Liver (tissue), 9 donors: Measurements from ENCODE around the gene C6orf132. TPM values are rescaled to one million over a fixed set of nuclear protein-coding genes. Genes with fewer than 3 reads are reported as not detected.

Source experiments
- DNase-seq: peaks from one replicate; pipeline ENCODE4 v3.0.0-alpha.2; 2017; ENCODE audit warnings: low spot score
- H3K27ac ChIP-seq, 2 donors: one replicate each; pipeline ENCODE4 v1.7.0; 2013; ENCODE audit warnings: inconsistent platforms in 2 of 2, low read length in 2 of 2, control low read depth in 1 of 2, low read depth in 1 of 2, mild to moderate bottlenecking in 1 of 2
- H3K27me3 ChIP-seq, 4 donors: one replicate each; pipeline versions ENCODE4 v1.6.1 to v1.7.0; 2013; ENCODE audit warnings: low read length in 3 of 4, inconsistent platforms in 1 of 4, mild to moderate bottlenecking in 1 of 4, moderate library complexity in 1 of 4; ENCODE audit not compliant: control insufficient read depth in 4 of 4, insufficient read depth in 4 of 4
- H3K36me3 ChIP-seq, 4 donors: one replicate each; pipeline versions ENCODE4 v1.6.1 to v1.7.0; 2013; ENCODE audit warnings: low read length in 3 of 4, mild to moderate bottlenecking in 3 of 4, low read depth in 1 of 4, moderate library complexity in 1 of 4; ENCODE audit not compliant: control insufficient read depth in 4 of 4, insufficient read depth in 3 of 4
- H3K4me1 ChIP-seq, 4 donors: one replicate each; pipeline versions ENCODE4 v1.6.1 to v1.7.0; 2013; ENCODE audit warnings: low read length in 3 of 4, mild to moderate bottlenecking in 3 of 4, moderate library complexity in 1 of 4; ENCODE audit not compliant: control insufficient read depth in 4 of 4, insufficient read depth in 4 of 4
- H3K4me3 ChIP-seq, 3 donors: one replicate each; pipeline versions ENCODE4 v1.6.1 to v1.7.0; 2013; ENCODE audit warnings: low read length in 3 of 3, control low read depth in 1 of 3, low read depth in 1 of 3, mild to moderate bottlenecking in 1 of 3
- H3K9ac ChIP-seq, 2 donors: one replicate each; pipeline ENCODE4 v1.7.0; 2013; ENCODE audit warnings: low read length in 2 of 2, mild to moderate bottlenecking in 2 of 2, moderate library complexity in 2 of 2, control low read depth in 1 of 2, low read depth in 1 of 2
- H3K9me3 ChIP-seq, 4 donors: one replicate each; pipeline versions ENCODE4 v1.6.1 to v1.7.0; 2013; ENCODE audit warnings: low read length in 3 of 4; ENCODE audit not compliant: control insufficient read depth in 4 of 4
- ATF3 ChIP-seq: IDR thresholded peaks from 2 replicates; pipeline ENCODE4 v1.6.1; 2016; ENCODE audit warnings: antibody characterized with exemption
- CTCF ChIP-seq: fragments of 150-350 bp; IDR thresholded peaks from 2 replicates; pipeline ENCODE4 v1.5.1; 2017; ENCODE audit warnings: improper control_type of control experiment, low read depth, low read length; ENCODE audit not compliant: missing input control
- EGR1 ChIP-seq, 2 donors: IDR thresholded peaks; 2 replicates each; pipeline ENCODE4 v1.6.1; 2016 to 2018; ENCODE audit warnings: antibody characterized with exemption in 2 of 2, low read depth in 2 of 2
- FOXA1 ChIP-seq: IDR thresholded peaks from 2 replicates; pipeline ENCODE4 v1.6.1; 2016; ENCODE audit warnings: antibody characterized with exemption
- FOXA2 ChIP-seq: IDR thresholded peaks from 2 replicates; pipeline ENCODE4 v1.6.1; 2016; ENCODE audit warnings: antibody characterized with exemption
- GABPA ChIP-seq, 2 donors: IDR thresholded peaks in 1 of 2; conservative IDR thresholded peaks in 1 of 2; 2 replicates each; pipeline ENCODE4 v1.6.1; 2016; ENCODE audit warnings: antibody characterized with exemption in 2 of 2, mild to moderate bottlenecking in 1 of 2, moderate library complexity in 1 of 2
- HNF4A ChIP-seq, 2 donors: conservative IDR thresholded peaks; 2 replicates each; pipeline ENCODE4 v1.6.1; 2016; ENCODE audit warnings: antibody characterized with exemption in 2 of 2, mild to moderate bottlenecking in 2 of 2
- HNF4G ChIP-seq: IDR thresholded peaks from 2 replicates; pipeline ENCODE4 v1.6.1; 2016; ENCODE audit warnings: antibody characterized with exemption
- JUND ChIP-seq, 2 donors: IDR thresholded peaks; 2 replicates each; pipeline ENCODE4 v1.6.1; 2016; ENCODE audit warnings: antibody characterized with exemption in 2 of 2
- MAX ChIP-seq: IDR thresholded peaks from 2 replicates; pipeline ENCODE4 v1.6.1; 2016; ENCODE audit warnings: antibody characterized with exemption
- NR2F2 ChIP-seq: IDR thresholded peaks from 2 replicates; pipeline ENCODE4 v1.6.1; 2016; ENCODE audit warnings: antibody characterized with exemption
- RAD21 ChIP-seq, 2 donors: IDR thresholded peaks; 2 replicates each; pipeline ENCODE4 v1.6.1; 2016; ENCODE audit warnings: antibody characterized with exemption in 2 of 2, mild to moderate bottlenecking in 2 of 2
- REST ChIP-seq: IDR thresholded peaks from 2 replicates; pipeline ENCODE4 v1.6.1; 2016; ENCODE audit warnings: antibody characterized with exemption, mild to moderate bottlenecking
- RXRA ChIP-seq, 2 donors: IDR thresholded peaks; 2 replicates each; pipeline ENCODE4 v1.6.1; 2017 to 2018; ENCODE audit warnings: antibody characterized with exemption in 2 of 2, mild to moderate bottlenecking in 1 of 2
- SP1 ChIP-seq: IDR thresholded peaks from 2 replicates; pipeline ENCODE4 v1.6.1; 2018; ENCODE audit warnings: antibody characterized with exemption, mild to moderate bottlenecking
- TAF1 ChIP-seq: conservative IDR thresholded peaks from 2 replicates; pipeline ENCODE4 v1.6.1; 2016; ENCODE audit warnings: antibody characterized with exemption, mild to moderate bottlenecking
- YY1 ChIP-seq: IDR thresholded peaks from 2 replicates; pipeline ENCODE4 v1.6.1; 2016; ENCODE audit warnings: antibody characterized with exemption, mild to moderate bottlenecking
- ZBTB33 ChIP-seq: IDR thresholded peaks from 2 replicates; pipeline ENCODE4 v1.6.1; 2016; ENCODE audit warnings: antibody characterized with exemption
- WGBS: extraction: QIAGEN DNeasy Blood & Tissue Kit; methylation state at CpG from one replicate; pipeline ENCODE4 v1.1.7; 2013; 5-methylcytosine and 5-hydroxymethylcytosine counted together
- polyA plus RNA-seq, 2 donors: library from polyadenylated mRNA; stranded (reverse) in 1 of 2; unstranded in 1 of 2; fragments of 200-250 nt in 1 of 2; fragments of >200 nt in 1 of 2; fragmentation: Nextera tagmentation in 1 of 2; extraction: Ambion mirVana in 1 of 2; gene quantifications; one replicate each; pipeline versions ENCODE4 v1.2.1 to v1.2.3, GENCODE V29; 2013 to 2015
- total RNA-seq, 2 donors: library from RNA; depleted of rRNA; stranded (reverse); fragments of >200 nt; gene quantifications; one replicate each; pipeline ENCODE4 v1.2.3, GENCODE V29; 2014
- donor health status: healthy.
- donor health status: healthy.
- donor health status: healthy.
- donor health status: healthy.
- donor health status: healthy.

The C6orf132 gene
- total and polyA plus RNA-seq, 4 donors, result 0.07 to 0.25 (median 0.24) TPM; not detected in 1

- TF ChIP-seq RAD21 (IDR thresholded peaks at IDR 0.05), result no peak
- TF ChIP-seq JUND (IDR thresholded peaks at IDR 0.05), result no peak
- TF ChIP-seq REST, result no peak
- no peak for TF ChIP-seq SP1
- no peak for TF ChIP-seq EGR1 (IDR thresholded peaks at IDR 0.05; ENCODE audit: low read depth in 2 of 2)
- TF ChIP-seq NR2F2, result no peak
- no peak for TF ChIP-seq HNF4G
- TF ChIP-seq ATF3, result no peak
- no peak for TF ChIP-seq GABPA (IDR thresholded peaks at IDR 0.05 in 1 of 2, conservative IDR thresholded peaks at IDR 0.05 in 1 of 2)
- TF ChIP-seq TAF1, result no peak
- TF ChIP-seq HNF4A (conservative IDR thresholded peaks at IDR 0.05), result no peak
- TF ChIP-seq MAX, result no peak
- no peak for TF ChIP-seq FOXA2
- TF ChIP-seq YY1, result no peak
- TF ChIP-seq ZBTB33, result no peak
- TF ChIP-seq CTCF, result no peak
- no peak for TF ChIP-seq FOXA1
- no peak for TF ChIP-seq RXRA (IDR thresholded peaks at IDR 0.05)
Measured at GRCh38 chr6:42135161-42135560, 7.3 kb downstream of the C6orf132 start.

More at GRCh38 chr6:42135161-42135560, 7.3 kb downstream of the C6orf132 start:
- no peak overlapping the region for H3K4me3 ChIP-seq
- no peaks in the 10 kb centered on the region for H3K9me3 ChIP-seq
- peaks cover 0 to 2% (median 0%) of the 10 kb centered on the region in 4 donors for H3K4me1 ChIP-seq
- H3K9ac ChIP-seq, result no peak overlapping the region
- H3K27ac ChIP-seq, result no peak overlapping the region
- no peak for DNase-seq
- H3K27me3 ChIP-seq, result no peaks in the 10 kb centered on the region
- H3K36me3 ChIP-seq, result no peaks in the 10 kb centered on the region
- 88% methylated on average over 12 of the region's 12 CpGs for WGBS
